HEK293 (cell line): ENCODE measurements around the gene SLC26A8.

Experiments used
- CTCF ChIA-PET: fragments of 350-600 bp; formaldehyde crosslinking; extraction: SDS; loops from one replicate; lab custom pipeline; 2021; ENCODE audit warnings: antibody characterized with exemption; lab: Yijun Ruan, JAX
- POLR2A ChIA-PET: fragments of 300-600 bp; formaldehyde crosslinking; extraction: SDS; loops from one replicate; lab custom pipeline; 2020; ENCODE audit warnings: antibody characterized with exemption, inconsistent platforms; lab: Yijun Ruan, JAX
- H3K27ac ChIP-seq: fragments of 200-500 bp; sonication (Bioruptor generic); 2 replicates; pipeline ENCODE4 v1.5.1; 2014; ENCODE audit warnings: low read depth, low read length, control low read depth, inconsistent platforms; ENCODE audit errors: extremely low read depth
- H3K36me3 ChIP-seq, 2 experiments: fragments of 200-500 bp in 1 of 2; sonication (Bioruptor generic) in 1 of 2; 1 replicate in 1 of 2; 2 replicates in 1 of 2; pipeline ENCODE4 v1.5.1; 2014 to 2017; ENCODE audit warnings: inconsistent platforms in 2 of 2, low read length in 2 of 2; ENCODE audit not compliant: control insufficient read depth in 2 of 2, insufficient read depth in 1 of 2
- H3K4me1 ChIP-seq: fragments of 200-500 bp; sonication (Bioruptor generic); 2 replicates; pipeline ENCODE4 v1.5.1; 2014; ENCODE audit warnings: mild to moderate bottlenecking, low read length, inconsistent platforms; ENCODE audit not compliant: control insufficient read depth, insufficient read depth
- H3K4me3 ChIP-seq: 2 replicates; pipeline ENCODE4 v1.5.1; 2011; ENCODE audit warnings: low read depth, mild to moderate bottlenecking, control low read depth, low read length, moderate library complexity
- H3K9me3 ChIP-seq: fragments of 200-500 bp; sonication (Bioruptor generic); 2 replicates; pipeline ENCODE4 v1.5.1; 2014; ENCODE audit warnings: low read depth, low read length, inconsistent platforms; ENCODE audit not compliant: control insufficient read depth, insufficient read depth
- KLF7 ChIP-seq: fragments of 450-650 bp; formaldehyde crosslinking; IDR thresholded peaks from 2 replicates; pipeline ENCODE4 v1.5.1; 2016; ENCODE audit warnings: missing biosample characterization, missing genetic modification characterization, borderline replicate concordance
- MZF1 ChIP-seq: fragments of 450-650 bp; formaldehyde crosslinking; IDR thresholded peaks from 2 replicates; pipeline ENCODE4 v1.5.1; 2017; ENCODE audit warnings: missing biosample characterization, missing genetic modification characterization, borderline replicate concordance
- SCRT1 ChIP-seq: fragments of 450-650 bp; formaldehyde crosslinking; IDR thresholded peaks from 2 replicates; pipeline ENCODE4 v1.5.1; 2016; ENCODE audit warnings: missing biosample characterization, missing genetic modification characterization, borderline replicate concordance
- SP3 ChIP-seq: fragments of 450-650 bp; formaldehyde crosslinking; IDR thresholded peaks from 2 replicates; pipeline ENCODE4 v1.5.1; 2016; ENCODE audit warnings: missing biosample characterization, missing genetic modification characterization
- ZBTB1 ChIP-seq: fragments of 450-650 bp; formaldehyde crosslinking; IDR thresholded peaks from 2 replicates; pipeline ENCODE4 v1.5.1; 2016; ENCODE audit warnings: missing biosample characterization, missing genetic modification characterization
- ZBTB6 ChIP-seq: fragments of 450-650 bp; formaldehyde crosslinking; IDR thresholded peaks from 2 replicates; pipeline ENCODE4 v1.5.1; 2017; ENCODE audit warnings: missing biosample characterization, missing genetic modification characterization
- ZNF18 ChIP-seq: fragments of 450-650 bp; formaldehyde crosslinking; IDR thresholded peaks from 2 replicates; pipeline ENCODE4 v1.5.1; 2016; ENCODE audit warnings: missing biosample characterization, missing genetic modification characterization
- ZNF184 ChIP-seq: fragments of 450-650 bp; IDR thresholded peaks from 2 replicates; pipeline ENCODE4 v1.5.1; 2018; ENCODE audit warnings: missing biosample characterization, mild to moderate bottlenecking, missing genetic modification characterization
- ZNF645 ChIP-seq: fragments of 450-650 bp; formaldehyde crosslinking; IDR thresholded peaks from 2 replicates; pipeline ENCODE4; 2016; ENCODE audit warnings: missing biosample characterization, missing genetic modification characterization
- ZSCAN16 ChIP-seq: fragments of 450-650 bp; formaldehyde crosslinking; IDR thresholded peaks from 2 replicates; pipeline ENCODE4 v1.5.1; 2016; ENCODE audit warnings: missing biosample characterization, missing genetic modification characterization

The SLC26A8 gene

GRCh38 chr6:35896228-35896627, 128.2 kb downstream of the SLC26A8 start:
- CTCF ChIA-PET, result interaction anchor here (0.7 to 2.0 kb wide), 3 partner anchors 13 to 198 kb away, joined by 3 to 4 read pairs (median 3); no protein-coding TSS in a partner anchor

GRCh38 chr6:35895560-35895959, 128.9 kb downstream of the SLC26A8 start:
- H3K36me3 ChIP-seq, result peaks cover 15 to 33% of the 10 kb centered on the region in 2 experiments
- POLR2A ChIA-PET, result interaction anchor here (1.5 kb wide), 1 partner anchor 9 kb away, joined by 5 read pairs; no protein-coding TSS in a partner anchor

More at GRCh38 chr6:35896228-35896627, 128.2 kb downstream of the SLC26A8 start:
- H3K9me3 ChIP-seq, result no peaks in the 10 kb centered on the region
- H3K36me3 ChIP-seq, result peaks cover 11 to 36% of the 10 kb centered on the region in 2 experiments; a peak in 2 of 3 replicates
- no peak overlapping the region for H3K4me3 ChIP-seq
- POLR2A ChIA-PET, result interaction anchor here (1.5 kb wide), 1 partner anchor 8 kb away, joined by 5 read pairs; no protein-coding TSS in a partner anchor
- H3K4me1 ChIP-seq, result 0 out of 2 replicates have a peak, but pooled peaks cover 3% of the 10 kb centered on the region
- TF ChIP-seq ZSCAN16 (no peak), ZNF18 (no peak), ZNF645 (tag by site-specific recombination) (no peak), SCRT1 (tag by site-specific recombination) (no peak), KLF7 (tag by site-specific recombination) (no peak), ZNF184 (tag by site-specific recombination) (peak; percentile 91)
- no peak overlapping the region for H3K27ac ChIP-seq

GRCh38 chr6:35894776-35895175, 129.7 kb downstream of the SLC26A8 start:
- peak; percentile 44 for TF ChIP-seq ZBTB6
- no peak for TF ChIP-seq SP3
- ChIA-PET CTCF (interaction anchor here (0.8 to 2.0 kb wide), 2 partner anchors 42 to 199 kb away, joined by 3 to 4 read pairs; no protein-coding TSS in a partner anchor), POLR2A (interaction anchor here (1.5 kb wide), 1 partner anchor 10 kb away, joined by 5 read pairs; no protein-coding TSS in a partner anchor)
- H3K27ac ChIP-seq, result no peak overlapping the region
- H3K4me1 ChIP-seq, result 0 out of 2 replicates have a peak, but pooled peaks cover 3% of the 10 kb centered on the region
- peaks cover 21 to 32% of the 10 kb centered on the region in 2 experiments for H3K36me3 ChIP-seq
- no peaks in the 10 kb centered on the region for H3K9me3 ChIP-seq
- no peak overlapping the region for H3K4me3 ChIP-seq

More at GRCh38 chr6:35895560-35895959, 128.9 kb downstream of the SLC26A8 start:
- Histone ChIP-seq H3K4me1 (0 out of 2 replicates have a peak, but pooled peaks cover 3% of the 10 kb centered on the region), H3K9me3 (no peaks in the 10 kb centered on the region), H3K27ac (no peak overlapping the region), H3K4me3 (no peak overlapping the region)
- CTCF ChIA-PET, result interaction anchor here (0.7 to 2.0 kb wide), 3 partner anchors 12 to 199 kb away, joined by 3 to 4 read pairs (median 3); no protein-coding TSS in a partner anchor
- TF ChIP-seq MZF1 (peak; percentile 87), ZBTB1 (tag by site-specific recombination) (no peak)
- TF ChIP-seq, all 188 proteins: peak for 1
